Measurements from ENCODE around the gene RBM22.

Gene RBM22

GRCh38 chr5:150644058-150644457, 56.8 kb downstream of the RBM22 start:
- peak; percentile 94 for DNase-seq
- Histone ChIP-seq H3K27me3 (ENCODE audit: insufficient read depth, low read length, poor library complexity) (no peaks in the 10 kb centered on the region), H2BK5ac (ENCODE audit: low read length) (no peak overlapping the region), H4K8ac (ENCODE audit: low read depth, low read length) (no peak overlapping the region), H2BK120ac (ENCODE audit: low read depth, low read length) (no peak overlapping the region), H3K79me1 (ENCODE audit: low read length) (no peaks in the 10 kb centered on the region), H3K4me1 (ENCODE audit: control insufficient read depth, low read depth, low read length) (peaks cover 22% of the 10 kb centered on the region), H2AK5ac (ENCODE audit: low read length) (no peak overlapping the region), H3K18ac (ENCODE audit: low read length) (peak overlapping the region; percentile 0), H3K79me2 (ENCODE audit: control insufficient read depth, insufficient read depth, low read length) (no peaks in the 10 kb centered on the region), H3K4me2 (ENCODE audit: low read length) (no peak overlapping the region), H3K36me3 (ENCODE audit: control insufficient read depth, insufficient read depth, low read length) (no peaks in the 10 kb centered on the region), H2BK15ac (replicated peaks; ENCODE audit: low read depth) (no peak overlapping the region), H3K4ac (ENCODE audit: low read depth, low read length) (no peak overlapping the region), H3K56ac (ENCODE audit: low read length) (no peak overlapping the region), H3K9ac (ENCODE audit: low read length) (no peak overlapping the region), H3K27ac (ENCODE audit: low read depth, low read length) (peak overlapping the region; percentile 15), H3K23ac (ENCODE audit: low read length) (no peak overlapping the region), H4K5ac (ENCODE audit: low read length) (no peak overlapping the region), H3K4me3 (ENCODE audit: low read length) (no peak overlapping the region)
- WGBS (ENCODE audit: extremely low coverage, insufficient coverage, low lambda C conversion rate), result no CpG with 5 or more reads among the region's 5 CpGs

- Histone ChIP-seq H2BK15ac (replicated peaks; ENCODE audit: low read depth) (no peak overlapping the region), H3K56ac (ENCODE audit: low read length) (no peak overlapping the region), H3K79me1 (ENCODE audit: low read length) (no peaks in the 10 kb centered on the region), H2AK5ac (ENCODE audit: low read length) (no peak overlapping the region), H3K4ac (ENCODE audit: low read depth, low read length) (no peak overlapping the region), H2BK5ac (ENCODE audit: low read length) (no peak overlapping the region), H3K27ac (ENCODE audit: low read depth, low read length) (no peak overlapping the region), H3K23ac (ENCODE audit: low read length) (no peak overlapping the region), H4K5ac (ENCODE audit: low read length) (no peak overlapping the region), H3K27me3 (ENCODE audit: insufficient read depth, low read length, poor library complexity) (no peaks in the 10 kb centered on the region), H2BK120ac (ENCODE audit: low read depth, low read length) (no peak overlapping the region), H3K4me2 (ENCODE audit: low read length) (no peak overlapping the region), H3K9ac (ENCODE audit: low read length) (no peak overlapping the region), H3K18ac (ENCODE audit: low read length) (no peak overlapping the region), H3K4me1 (ENCODE audit: control insufficient read depth, low read depth, low read length) (peaks cover 22% of the 10 kb centered on the region), H3K79me2 (ENCODE audit: control insufficient read depth, insufficient read depth, low read length) (no peaks in the 10 kb centered on the region), H4K8ac (ENCODE audit: low read depth, low read length) (no peak overlapping the region), H3K36me3 (ENCODE audit: control insufficient read depth, insufficient read depth, low read length) (no peaks in the 10 kb centered on the region), H3K4me3 (ENCODE audit: low read length) (no peak overlapping the region)
- no peak for DNase-seq
- no CpG with 5 or more reads among the region's 12 CpGs for WGBS (ENCODE audit: extremely low coverage, insufficient coverage, low lambda C conversion rate)
These were observed 57.7 kb downstream of the RBM22 start for GRCh38 chr5:150642991-150643710.

- peak; percentile 87 for DNase-seq
- no peak overlapping the region for H3K27ac ChIP-seq (ENCODE audit: low read depth, low read length)
- no peaks in the 10 kb centered on the region for H3K36me3 ChIP-seq (ENCODE audit: control insufficient read depth, insufficient read depth, low read length)
- H2BK5ac ChIP-seq (ENCODE audit: low read length), result no peak overlapping the region
- no peak overlapping the region for H2BK15ac ChIP-seq (replicated peaks; ENCODE audit: low read depth)
- no peak overlapping the region for H3K9ac ChIP-seq (ENCODE audit: low read length)
- no peak overlapping the region for H3K23ac ChIP-seq (ENCODE audit: low read length)
- no peaks in the 10 kb centered on the region for H3K27me3 ChIP-seq (ENCODE audit: insufficient read depth, low read length, poor library complexity)
- H4K5ac ChIP-seq (ENCODE audit: low read length), result no peak overlapping the region
- peak overlapping the region; percentile 25 for H3K4ac ChIP-seq (ENCODE audit: low read depth, low read length)
- no peak overlapping the region for H3K56ac ChIP-seq (ENCODE audit: low read length)
- no peaks in the 10 kb centered on the region for H3K79me2 ChIP-seq (ENCODE audit: control insufficient read depth, insufficient read depth, low read length)
- H2AK5ac ChIP-seq (ENCODE audit: low read length), result no peak overlapping the region
- H3K4me3 ChIP-seq (ENCODE audit: low read length), result no peak overlapping the region
- WGBS (ENCODE audit: extremely low coverage, insufficient coverage, low lambda C conversion rate), result no CpG with 5 or more reads among the region's 5 CpGs
- H4K8ac ChIP-seq (ENCODE audit: low read depth, low read length), result no peak overlapping the region
- no peak overlapping the region for H2BK120ac ChIP-seq (ENCODE audit: low read depth, low read length)
- peak overlapping the region; percentile 25 for H3K18ac ChIP-seq (ENCODE audit: low read length)
- H3K79me1 ChIP-seq (ENCODE audit: low read length), result no peaks in the 10 kb centered on the region
- H3K4me2 ChIP-seq (ENCODE audit: low read length), result no peak overlapping the region
- H3K4me1 ChIP-seq (ENCODE audit: control insufficient read depth, low read depth, low read length), result peaks cover 22% of the 10 kb centered on the region
These were observed 58.3 kb downstream of the RBM22 start for GRCh38 chr5:150642567-150642927.

GRCh38 chr5:150641824-150642566, 58.9 kb downstream of the RBM22 start:
- H3K4me2 ChIP-seq (ENCODE audit: low read length), result no peak overlapping the region
- H2BK120ac ChIP-seq (ENCODE audit: low read depth, low read length), result no peak overlapping the region
- no peak for DNase-seq
- H2BK15ac ChIP-seq (replicated peaks; ENCODE audit: low read depth), result no peak overlapping the region
- H3K9ac ChIP-seq (ENCODE audit: low read length), result no peak overlapping the region
- no peaks in the 10 kb centered on the region for H3K79me1 ChIP-seq (ENCODE audit: low read length)
- H3K36me3 ChIP-seq (ENCODE audit: control insufficient read depth, insufficient read depth, low read length), result no peaks in the 10 kb centered on the region
- H3K23ac ChIP-seq (ENCODE audit: low read length), result no peak overlapping the region
- no peak overlapping the region for H3K27ac ChIP-seq (ENCODE audit: low read depth, low read length)
- no peak overlapping the region for H2BK5ac ChIP-seq (ENCODE audit: low read length)
- no peak overlapping the region for H4K5ac ChIP-seq (ENCODE audit: low read length)
- no peak overlapping the region for H3K56ac ChIP-seq (ENCODE audit: low read length)
- no peak overlapping the region for H3K4me3 ChIP-seq (ENCODE audit: low read length)
- WGBS (ENCODE audit: extremely low coverage, insufficient coverage, low lambda C conversion rate), result no CpG with 5 or more reads among the region's 5 CpGs
- no peaks in the 10 kb centered on the region for H3K27me3 ChIP-seq (ENCODE audit: insufficient read depth, low read length, poor library complexity)
- no peaks in the 10 kb centered on the region for H3K79me2 ChIP-seq (ENCODE audit: control insufficient read depth, insufficient read depth, low read length)
- peak overlapping the region; percentile 25 for H3K18ac ChIP-seq (ENCODE audit: low read length)
- no peak overlapping the region for H4K8ac ChIP-seq (ENCODE audit: low read depth, low read length)
- H3K4me1 ChIP-seq (ENCODE audit: control insufficient read depth, low read depth, low read length), result peaks cover 22% of the 10 kb centered on the region
- no peak overlapping the region for H2AK5ac ChIP-seq (ENCODE audit: low read length)
- peak overlapping the region; percentile 25 for H3K4ac ChIP-seq (ENCODE audit: low read depth, low read length)

- Histone ChIP-seq H2AK5ac (ENCODE audit: low read length) (no peak overlapping the region), H2BK15ac (replicated peaks; ENCODE audit: low read depth) (no peak overlapping the region), H3K27me3 (ENCODE audit: insufficient read depth, low read length, poor library complexity) (no peaks in the 10 kb centered on the region), H4K8ac (ENCODE audit: low read depth, low read length) (no peak overlapping the region), H3K4me2 (ENCODE audit: low read length) (no peak overlapping the region), H3K18ac (ENCODE audit: low read length) (peak overlapping the region; percentile 7), H4K5ac (ENCODE audit: low read length) (no peak overlapping the region), H2BK120ac (ENCODE audit: low read depth, low read length) (no peak overlapping the region), H3K4me3 (ENCODE audit: low read length) (no peak overlapping the region), H2BK5ac (ENCODE audit: low read length) (peak overlapping the region; percentile 23), H3K23ac (ENCODE audit: low read length) (no peak overlapping the region), H3K36me3 (ENCODE audit: control insufficient read depth, insufficient read depth, low read length) (no peaks in the 10 kb centered on the region), H3K4ac (ENCODE audit: low read depth, low read length) (peak overlapping the region; percentile 5), H3K27ac (ENCODE audit: low read depth, low read length) (peak overlapping the region; percentile 76), H3K4me1 (ENCODE audit: control insufficient read depth, low read depth, low read length) (peaks cover 22% of the 10 kb centered on the region), H3K79me2 (ENCODE audit: control insufficient read depth, insufficient read depth, low read length) (no peaks in the 10 kb centered on the region), H3K56ac (ENCODE audit: low read length) (no peak overlapping the region), H3K9ac (ENCODE audit: low read length) (no peak overlapping the region), H3K79me1 (ENCODE audit: low read length) (no peaks in the 10 kb centered on the region)
- DNase-seq, result no peak
- no CpG with 5 or more reads among the region's 9 CpGs for WGBS (ENCODE audit: extremely low coverage, insufficient coverage, low lambda C conversion rate)
These were observed 59.8 kb downstream of the RBM22 start for GRCh38 chr5:150641006-150641570.

Measured in mesendoderm (in vitro differentiated cells).